ENCODE data around the gene INSM1.

INSM1 gene, protein sequence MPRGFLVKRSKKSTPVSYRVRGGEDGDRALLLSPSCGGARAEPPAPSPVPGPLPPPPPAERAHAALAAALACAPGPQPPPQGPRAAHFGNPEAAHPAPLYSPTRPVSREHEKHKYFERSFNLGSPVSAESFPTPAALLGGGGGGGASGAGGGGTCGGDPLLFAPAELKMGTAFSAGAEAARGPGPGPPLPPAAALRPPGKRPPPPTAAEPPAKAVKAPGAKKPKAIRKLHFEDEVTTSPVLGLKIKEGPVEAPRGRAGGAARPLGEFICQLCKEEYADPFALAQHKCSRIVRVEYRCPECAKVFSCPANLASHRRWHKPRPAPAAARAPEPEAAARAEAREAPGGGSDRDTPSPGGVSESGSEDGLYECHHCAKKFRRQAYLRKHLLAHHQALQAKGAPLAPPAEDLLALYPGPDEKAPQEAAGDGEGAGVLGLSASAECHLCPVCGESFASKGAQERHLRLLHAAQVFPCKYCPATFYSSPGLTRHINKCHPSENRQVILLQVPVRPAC

DNA sequence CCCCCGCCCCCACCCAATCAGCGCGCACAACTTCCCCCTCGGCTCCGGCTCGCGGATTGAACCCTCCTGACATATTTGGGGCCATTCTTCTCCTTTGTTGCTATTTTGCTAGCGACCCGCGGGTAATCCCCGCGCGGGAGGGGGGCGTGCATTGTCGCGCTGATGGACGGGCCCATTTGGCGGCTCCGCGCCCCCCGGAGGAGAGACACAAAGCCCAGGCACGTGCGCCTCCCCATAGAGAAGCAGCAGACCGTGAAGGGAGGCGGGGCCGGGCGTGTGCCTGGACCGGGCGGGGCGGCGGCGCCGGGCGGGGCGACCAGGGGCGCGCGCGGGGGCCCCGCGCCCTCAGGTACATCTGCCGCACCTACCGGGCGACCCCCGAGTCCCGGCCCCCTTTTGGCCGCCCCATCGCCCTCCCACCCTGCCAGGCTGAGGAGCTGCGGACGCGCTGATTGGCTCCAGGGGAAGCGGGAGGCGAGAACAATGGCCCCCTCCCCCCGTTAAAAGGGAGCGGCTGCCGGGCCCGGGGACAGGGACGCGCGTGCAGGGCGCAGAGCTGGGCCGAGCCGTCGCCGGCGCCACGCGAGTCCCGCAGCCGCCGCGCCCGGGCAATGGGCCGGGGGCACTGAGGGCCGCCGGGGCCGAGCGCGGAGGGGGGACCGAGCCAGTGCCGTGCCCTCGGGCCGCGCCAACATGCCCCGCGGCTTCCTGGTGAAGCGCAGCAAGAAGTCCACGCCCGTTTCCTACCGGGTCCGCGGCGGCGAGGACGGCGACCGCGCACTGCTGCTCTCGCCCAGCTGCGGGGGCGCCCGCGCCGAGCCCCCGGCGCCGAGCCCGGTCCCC, at the start of gene INSM1:
INSM1 (plus strand) TSS at position 530 of the 843 bp plus-strand sequence; CDS start at position 694, 164 bp downstream.
- peaks cover 84% of the 10 kb centered on the region for H3K27me3 Mint-ChIP-seq (ENCODE audit: low read depth)
- peaks cover 22% of the 10 kb centered on the region for H3K4me1 Mint-ChIP-seq
- peaks cover 4% of the 10 kb centered on the region for H3K9me3 Mint-ChIP-seq
- H3K27ac Mint-ChIP-seq = no peak within 1 kb of the TSS
- H3K36me3 Mint-ChIP-seq (ENCODE audit: low read depth) = no peaks in the 10 kb centered on the region
- H3K4me3 Mint-ChIP-seq = peak within 1 kb of the TSS; percentile 71 to 78 (median 74)
- TF ChIP-seq, protein P1, sequence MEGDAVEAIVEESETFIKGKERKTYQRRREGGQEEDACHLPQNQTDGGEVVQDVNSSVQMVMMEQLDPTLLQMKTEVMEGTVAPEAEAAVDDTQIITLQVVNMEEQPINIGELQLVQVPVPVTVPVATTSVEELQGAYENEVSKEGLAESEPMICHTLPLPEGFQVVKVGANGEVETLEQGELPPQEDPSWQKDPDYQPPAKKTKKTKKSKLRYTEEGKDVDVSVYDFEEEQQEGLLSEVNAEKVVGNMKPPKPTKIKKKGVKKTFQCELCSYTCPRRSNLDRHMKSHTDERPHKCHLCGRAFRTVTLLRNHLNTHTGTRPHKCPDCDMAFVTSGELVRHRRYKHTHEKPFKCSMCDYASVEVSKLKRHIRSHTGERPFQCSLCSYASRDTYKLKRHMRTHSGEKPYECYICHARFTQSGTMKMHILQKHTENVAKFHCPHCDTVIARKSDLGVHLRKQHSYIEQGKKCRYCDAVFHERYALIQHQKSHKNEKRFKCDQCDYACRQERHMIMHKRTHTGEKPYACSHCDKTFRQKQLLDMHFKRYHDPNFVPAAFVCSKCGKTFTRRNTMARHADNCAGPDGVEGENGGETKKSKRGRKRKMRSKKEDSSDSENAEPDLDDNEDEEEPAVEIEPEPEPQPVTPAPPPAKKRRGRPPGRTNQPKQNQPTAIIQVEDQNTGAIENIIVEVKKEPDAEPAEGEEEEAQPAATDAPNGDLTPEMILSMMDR (IDR thresholded peaks at IDR 0.05; ENCODE audit: unreplicated experiment in 3 of 3) = no peak

DNA sequence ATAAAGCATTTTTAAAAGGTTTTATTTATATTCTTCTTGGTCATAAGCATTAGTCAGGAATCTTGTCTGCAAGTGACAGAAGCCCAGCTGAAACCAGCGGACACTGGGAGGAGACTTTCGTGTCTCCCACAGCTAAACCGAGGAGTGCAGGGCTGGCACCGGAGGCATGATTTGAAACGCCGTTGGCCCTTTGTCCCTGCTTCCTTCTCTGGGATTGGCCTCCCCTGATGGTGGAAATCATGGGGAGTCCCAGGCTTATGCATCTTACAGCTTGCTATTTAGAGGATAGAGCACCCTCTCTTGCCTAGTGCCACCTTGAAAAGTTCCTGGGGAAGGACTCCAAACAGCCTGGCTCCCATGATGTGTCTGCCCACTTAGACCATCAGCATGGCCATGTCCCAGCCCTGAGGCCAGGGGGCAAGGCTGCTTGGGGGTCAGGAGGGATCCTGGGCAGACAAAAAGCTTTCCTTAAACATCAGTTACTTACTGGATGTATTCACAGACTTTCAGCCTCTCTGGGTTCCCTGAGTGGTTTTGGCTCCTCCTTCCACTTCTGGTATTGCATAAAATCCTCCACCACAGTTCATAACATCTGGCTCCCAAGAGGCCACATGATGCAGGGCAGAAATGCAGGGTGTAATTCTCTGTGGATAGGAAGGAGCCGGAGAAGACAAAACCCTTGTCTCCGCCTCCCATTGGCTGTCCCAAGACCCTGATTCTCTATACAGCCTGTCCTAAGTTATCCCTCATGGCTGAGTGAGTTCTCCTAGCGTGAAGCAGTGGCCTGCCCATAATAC, 49.3 kb upstream of the INSM1 start:
- Mint-ChIP-seq H3K27ac (no peak overlapping the region), H3K36me3 (ENCODE audit: low read depth) (no peaks in the 10 kb centered on the region), H3K9me3 (peaks cover 12% of the 10 kb centered on the region), H3K4me1 (peaks cover 11% of the 10 kb centered on the region), H3K4me3 (no peak overlapping the region), H3K27me3 (ENCODE audit: low read depth) (no peaks in the 10 kb centered on the region)
- TF ChIP-seq, protein P1 (IDR thresholded peaks at IDR 0.05; ENCODE audit: unreplicated experiment in 3 of 3) = no peak

DNA sequence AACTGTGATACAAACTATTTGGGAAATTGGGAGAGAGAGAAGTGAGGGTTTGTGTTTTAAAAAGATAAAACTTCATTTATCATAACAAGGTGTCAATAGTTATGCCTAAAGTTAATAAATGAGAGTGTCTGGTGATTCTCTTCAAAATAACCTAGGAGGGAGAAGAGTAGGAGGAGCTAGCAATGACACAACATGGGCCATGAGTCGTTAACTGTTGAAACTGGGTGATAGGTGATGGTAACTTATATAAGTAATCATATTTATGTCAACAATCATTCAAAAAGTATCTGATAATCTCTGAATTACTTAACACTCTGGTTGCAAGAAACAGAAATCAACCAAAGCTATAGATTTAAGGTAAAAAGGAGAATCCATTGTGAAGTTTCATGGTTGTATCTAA, 46.8 kb upstream of the INSM1 start:
- TF ChIP-seq, protein P1 (IDR thresholded peaks at IDR 0.05; ENCODE audit: unreplicated experiment in 3 of 3) = no peak
- H3K4me3 Mint-ChIP-seq = no peak overlapping the region
- peaks cover 11% of the 10 kb centered on the region for H3K4me1 Mint-ChIP-seq
- no peaks in the 10 kb centered on the region for H3K36me3 Mint-ChIP-seq (ENCODE audit: low read depth)
- H3K27ac Mint-ChIP-seq = no peak overlapping the region
- H3K27me3 Mint-ChIP-seq (ENCODE audit: low read depth) = no peaks in the 10 kb centered on the region
- peaks cover 13% of the 10 kb centered on the region for H3K9me3 Mint-ChIP-seq

DNA sequence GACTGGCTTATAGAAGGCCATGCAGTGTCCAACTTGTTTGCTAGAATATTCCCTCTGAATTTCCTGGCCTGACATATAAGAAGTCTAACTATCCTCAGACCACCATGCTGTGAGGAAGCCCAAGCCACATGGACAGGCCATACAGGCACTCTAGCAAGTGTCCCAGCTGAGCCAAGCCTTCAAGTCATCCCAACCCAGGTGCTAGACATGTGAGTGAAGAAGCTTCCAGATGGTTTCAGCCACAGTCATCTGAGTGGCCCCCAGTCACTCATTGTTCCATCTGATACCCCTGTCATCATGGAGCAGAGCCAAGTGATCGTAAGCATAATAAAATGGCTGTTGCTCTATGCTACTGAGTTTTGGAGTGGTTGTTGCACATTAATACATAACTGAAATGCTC, 46.0 kb upstream of the INSM1 start:
- Mint-ChIP-seq H3K9me3 (peaks cover 13% of the 10 kb centered on the region), H3K4me1 (peaks cover 11% of the 10 kb centered on the region), H3K27ac (no peak overlapping the region), H3K4me3 (no peak overlapping the region), H3K27me3 (ENCODE audit: low read depth) (no peaks in the 10 kb centered on the region), H3K36me3 (ENCODE audit: low read depth) (no peaks in the 10 kb centered on the region)
- TF ChIP-seq, protein P1 (IDR thresholded peaks at IDR 0.05; ENCODE audit: unreplicated experiment in 3 of 3) = no peak

DNA sequence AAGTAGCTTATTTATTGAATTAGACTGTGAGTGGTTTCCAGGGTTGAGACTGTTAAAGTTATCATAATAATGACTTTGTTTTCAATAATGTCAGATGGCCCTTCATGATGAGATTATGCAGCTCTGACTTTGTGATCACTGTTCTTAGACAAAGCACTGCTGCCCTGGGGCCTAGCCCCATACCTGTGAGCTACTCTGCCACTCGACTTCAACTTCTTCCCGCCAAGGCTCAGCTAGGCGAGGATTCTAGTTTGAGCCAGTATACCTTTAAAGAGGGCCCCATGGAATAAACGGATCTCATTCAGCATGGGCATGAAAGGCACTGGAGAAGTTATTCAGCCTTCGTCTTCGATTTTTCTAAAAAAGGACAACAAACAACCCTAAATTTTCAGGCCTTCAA, 45.0 kb upstream of the INSM1 start:
- peaks cover 2% of the 10 kb centered on the region for H3K4me1 Mint-ChIP-seq
- H3K36me3 Mint-ChIP-seq (ENCODE audit: low read depth) = no peaks in the 10 kb centered on the region
- H3K9me3 Mint-ChIP-seq = peaks cover 15% of the 10 kb centered on the region
- TF ChIP-seq, protein P1 (IDR thresholded peaks at IDR 0.05; ENCODE audit: unreplicated experiment in 3 of 3) = no peak
- no peak overlapping the region for H3K27ac Mint-ChIP-seq
- H3K27me3 Mint-ChIP-seq (ENCODE audit: low read depth) = no peaks in the 10 kb centered on the region
- no peak overlapping the region for H3K4me3 Mint-ChIP-seq

Data from nephron (organoid).